Muscle layer of duodenum (tissue), 2 donors: ENCODE measurements around the gene NCOA1.

Source experiments
- H3K27ac ChIP-seq: one replicate; pipeline ENCODE4 v1.7.0; 2013; ENCODE audit warnings: mild to moderate bottlenecking, low read length
- H3K27me3 ChIP-seq: one replicate; pipeline ENCODE4 v1.7.0; 2013; ENCODE audit warnings: low read depth, mild to moderate bottlenecking, control low read depth, low read length
- H3K36me3 ChIP-seq, 2 donors: one replicate each; pipeline ENCODE4 v1.7.0; 2013; ENCODE audit warnings: low read length in 2 of 2, control low read depth in 1 of 2, mild to moderate bottlenecking in 1 of 2; ENCODE audit not compliant: insufficient read depth in 2 of 2, control insufficient read depth in 1 of 2
- H3K4me1 ChIP-seq, 2 donors: one replicate each; pipeline ENCODE4 v1.7.0; 2013; ENCODE audit warnings: low read length in 2 of 2, mild to moderate bottlenecking in 2 of 2, control low read depth in 1 of 2, moderate library complexity in 1 of 2; ENCODE audit not compliant: insufficient read depth in 2 of 2, control insufficient read depth in 1 of 2
- H3K4me3 ChIP-seq, 2 donors: one replicate each; pipeline ENCODE4 v1.7.0; 2013; ENCODE audit warnings: low read length in 2 of 2, low read depth in 1 of 2, mild to moderate bottlenecking in 1 of 2
- H3K9me3 ChIP-seq, 2 donors: one replicate each; pipeline ENCODE4 v1.7.0; 2013; ENCODE audit warnings: low read length in 2 of 2, control low read depth in 1 of 2, mild to moderate bottlenecking in 1 of 2; ENCODE audit not compliant: control insufficient read depth in 1 of 2
- donor health status: healthy.

The NCOA1 gene

DNA sequence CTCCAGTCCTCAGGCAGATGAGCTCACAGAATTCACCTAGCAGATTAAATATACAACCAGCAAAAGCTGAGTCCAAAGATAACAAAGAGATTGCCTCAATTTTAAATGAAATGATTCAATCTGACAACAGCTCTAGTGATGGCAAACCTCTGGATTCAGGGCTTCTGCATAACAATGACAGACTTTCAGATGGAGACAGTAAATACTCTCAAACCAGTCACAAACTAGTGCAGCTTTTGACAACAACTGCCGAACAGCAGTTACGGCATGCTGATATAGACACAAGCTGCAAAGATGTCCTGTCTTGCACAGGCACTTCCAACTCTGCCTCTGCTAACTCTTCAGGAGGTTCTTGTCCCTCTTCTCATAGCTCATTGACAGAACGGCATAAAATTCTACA lies 216.1 kb downstream of the NCOA1 start:
- no peaks in the 10 kb centered on the region for H3K27me3 ChIP-seq
- H3K27ac ChIP-seq: no peak overlapping the region
- H3K36me3 ChIP-seq: peaks cover 21 to 32% of the 10 kb centered on the region in 2 donors
- H3K4me3 ChIP-seq: no peak overlapping the region
- no peaks in the 10 kb centered on the region for H3K9me3 ChIP-seq
- H3K4me1 ChIP-seq: peaks cover 0 to 1% of the 10 kb centered on the region in 2 donors

DNA sequence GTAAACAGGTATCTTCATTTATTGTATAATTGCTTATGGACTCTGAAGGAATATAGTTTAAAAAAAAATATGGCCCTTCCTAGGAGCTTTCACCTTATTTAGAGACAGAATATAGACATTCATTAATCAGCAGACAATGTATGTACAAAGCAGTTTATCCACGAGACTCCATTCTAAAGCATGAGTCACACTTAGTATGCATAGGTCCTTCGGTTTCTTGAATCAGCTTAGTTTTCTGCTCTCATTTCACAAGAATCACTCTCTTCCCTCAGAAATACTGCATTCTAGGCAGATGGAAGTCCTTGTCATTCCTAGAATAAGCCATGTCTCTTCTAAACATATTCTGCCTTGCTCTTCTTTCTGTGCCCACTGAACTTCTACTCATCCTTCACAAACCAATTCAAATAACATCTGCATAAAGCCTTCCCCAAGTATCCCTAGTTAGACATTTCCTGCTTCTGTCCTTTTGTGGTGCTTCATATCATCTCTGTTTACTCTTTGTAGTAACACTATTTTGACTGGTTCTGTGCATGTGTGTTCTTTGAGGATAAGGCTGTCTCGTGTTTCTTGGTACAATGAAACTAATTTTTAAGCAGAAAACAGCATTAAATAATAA lies 217.6 kb downstream of the NCOA1 start:
- Histone ChIP-seq H3K27me3 (no peaks in the 10 kb centered on the region), H3K9me3 (no peaks in the 10 kb centered on the region), H3K4me3 (no peak overlapping the region), H3K4me1 (no peaks in the 10 kb centered on the region), H3K36me3 (peaks cover 32 to 35% of the 10 kb centered on the region in 2 donors), H3K27ac (no peak overlapping the region)

DNA sequence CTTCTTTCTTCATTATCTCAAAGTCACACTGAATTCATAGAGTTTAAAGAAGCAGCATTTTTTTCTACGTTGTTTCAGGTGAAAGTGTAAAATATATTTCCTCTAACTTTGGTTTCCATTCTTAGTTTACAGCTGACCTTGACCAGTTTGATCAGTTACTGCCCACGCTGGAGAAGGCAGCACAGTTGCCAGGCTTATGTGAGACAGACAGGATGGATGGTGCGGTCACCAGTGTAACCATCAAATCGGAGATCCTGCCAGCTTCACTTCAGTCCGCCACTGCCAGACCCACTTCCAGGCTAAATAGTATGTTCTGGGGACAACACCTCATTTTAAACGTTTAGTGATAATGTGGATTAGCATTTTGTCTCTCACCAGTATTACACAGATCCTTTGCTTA lies 219.8 kb downstream of the NCOA1 start:
- Histone ChIP-seq H3K4me1 (no peaks in the 10 kb centered on the region), H3K9me3 (no peaks in the 10 kb centered on the region), H3K27ac (no peak overlapping the region), H3K36me3 (peaks cover 35 to 38% of the 10 kb centered on the region in 2 donors), H3K27me3 (no peaks in the 10 kb centered on the region), H3K4me3 (no peak overlapping the region)

DNA sequence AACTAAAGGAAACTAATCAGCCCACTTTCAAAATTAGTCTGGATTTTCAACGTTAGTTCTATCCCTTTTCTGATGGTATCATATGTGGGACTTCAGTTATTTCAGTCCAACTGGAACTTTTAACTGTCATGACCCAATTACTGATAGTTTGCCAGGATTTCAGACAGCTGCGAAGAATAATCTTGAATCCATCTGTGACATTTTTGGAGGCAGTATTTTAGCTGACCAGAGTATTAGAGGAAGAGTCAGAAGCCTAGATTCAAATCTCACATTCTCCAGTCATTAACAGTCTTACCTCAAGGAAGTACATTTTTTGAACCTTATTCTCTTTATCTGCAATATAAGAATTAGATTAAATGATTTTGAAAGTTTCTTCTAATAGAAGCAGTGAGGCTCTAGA lies 220.8 kb downstream of the NCOA1 start:
- H3K9me3 ChIP-seq: no peaks in the 10 kb centered on the region
- no peaks in the 10 kb centered on the region for H3K27me3 ChIP-seq
- H3K27ac ChIP-seq: no peak overlapping the region
- H3K4me1 ChIP-seq: no peaks in the 10 kb centered on the region
- H3K36me3 ChIP-seq: peaks cover 29 to 34% of the 10 kb centered on the region in 2 donors
- no peak overlapping the region for H3K4me3 ChIP-seq

DNA sequence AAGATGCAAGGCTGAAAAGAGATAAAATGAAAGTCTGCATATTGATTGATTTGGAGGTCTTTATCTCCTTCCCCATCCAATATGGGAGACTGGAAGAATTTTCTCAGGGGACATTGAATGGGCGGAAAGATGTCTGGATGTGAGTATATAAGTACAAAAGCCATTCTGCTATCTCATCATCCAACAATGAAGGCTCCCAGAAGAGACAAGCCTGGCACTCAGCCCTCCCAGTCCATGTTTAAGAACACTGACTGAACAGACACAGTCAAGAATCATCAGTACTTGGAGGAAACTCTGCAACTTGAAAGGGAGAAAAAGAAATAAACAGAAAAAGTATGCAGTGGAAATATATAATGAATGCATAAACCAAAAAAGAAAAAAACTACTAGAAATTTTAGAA lies 221.2 kb downstream of the NCOA1 start:
- Histone ChIP-seq H3K4me1 (no peaks in the 10 kb centered on the region), H3K9me3 (no peaks in the 10 kb centered on the region), H3K4me3 (no peak overlapping the region), H3K36me3 (peaks cover 25 to 29% of the 10 kb centered on the region in 2 donors), H3K27me3 (no peaks in the 10 kb centered on the region), H3K27ac (no peak overlapping the region)

DNA sequence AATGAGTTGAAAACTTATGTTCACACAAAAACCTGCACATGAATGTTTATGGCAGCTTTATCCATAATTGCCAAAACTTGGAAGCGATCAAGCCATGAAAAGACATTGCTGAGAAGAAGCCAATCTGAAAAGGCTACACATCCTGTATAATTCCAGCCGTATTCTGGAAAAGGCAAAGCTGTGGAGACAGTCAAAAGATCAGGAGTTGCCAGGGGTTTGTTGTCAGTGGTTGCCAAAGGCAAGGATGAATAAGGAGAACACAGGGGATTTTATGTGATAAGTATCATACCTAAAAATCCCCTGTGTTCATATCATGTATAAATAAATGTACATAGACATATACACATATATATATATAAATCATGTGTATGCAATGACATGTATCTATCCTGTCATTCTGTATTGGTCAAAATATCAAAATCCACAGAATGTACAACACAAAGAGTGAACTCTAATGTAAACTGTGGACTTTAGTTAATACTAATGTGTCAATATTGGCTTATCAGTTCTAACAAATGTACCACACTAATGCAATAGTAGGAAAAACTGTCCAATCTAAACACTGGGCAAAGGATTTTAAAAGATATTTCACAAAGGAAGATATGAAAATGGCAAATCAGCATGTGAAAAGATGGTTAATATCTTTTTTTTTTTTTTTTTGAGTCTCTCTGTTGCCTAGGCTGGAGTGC lies 226.4 kb downstream of the NCOA1 start:
- Histone ChIP-seq H3K36me3 (peaks cover 4 to 18% of the 10 kb centered on the region in 2 donors), H3K4me1 (peaks cover 9 to 13% of the 10 kb centered on the region in 2 donors), H3K9me3 (no peaks in the 10 kb centered on the region), H3K27ac (no peak overlapping the region), H3K4me3 (no peak overlapping the region), H3K27me3 (no peaks in the 10 kb centered on the region)

DNA sequence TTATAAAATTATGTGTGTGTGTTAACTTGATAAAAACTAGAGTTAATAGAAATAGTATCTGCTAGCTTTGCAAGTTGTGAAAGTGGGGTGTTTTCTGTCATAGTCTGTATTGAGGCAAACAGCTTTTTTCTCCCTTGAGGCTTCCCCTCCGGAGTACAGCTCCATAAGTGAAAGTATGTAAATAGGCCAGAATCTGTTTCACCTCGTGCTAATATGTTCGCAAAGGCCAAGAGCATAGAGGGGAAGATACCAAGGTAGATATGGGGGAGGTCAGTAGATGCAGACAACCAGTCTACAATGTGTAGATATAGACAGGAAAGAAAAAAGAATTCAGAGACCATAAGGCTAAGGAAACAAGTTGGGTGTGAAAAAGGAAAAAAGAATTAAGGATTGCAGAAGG lies 229.3 kb downstream of the NCOA1 start:
- Histone ChIP-seq H3K9me3 (no peaks in the 10 kb centered on the region), H3K36me3 (peaks cover 0 to 6% of the 10 kb centered on the region in 2 donors), H3K4me3 (no peak overlapping the region), H3K4me1 (peaks cover 9 to 17% of the 10 kb centered on the region in 2 donors), H3K27ac (no peak overlapping the region), H3K27me3 (no peaks in the 10 kb centered on the region)

DNA sequence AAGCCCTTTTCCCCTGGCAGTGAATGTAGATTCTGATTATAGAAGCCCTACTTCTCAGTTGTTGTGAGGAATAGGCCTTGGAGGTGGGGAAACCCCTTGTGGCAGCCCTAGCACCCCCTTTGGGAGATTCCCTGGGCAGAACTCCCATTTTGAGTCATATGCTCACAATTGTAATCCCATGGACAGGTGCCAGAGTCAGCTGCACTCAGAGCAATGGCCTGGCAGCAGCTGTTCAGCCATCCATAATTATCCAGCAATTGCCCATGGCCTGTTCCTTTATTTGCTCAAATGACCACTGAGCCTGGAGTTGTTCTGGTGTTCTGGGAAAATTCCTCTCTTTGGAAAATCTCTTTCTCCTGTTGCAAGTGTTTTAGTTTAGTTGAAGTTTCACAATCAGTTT lies 230.4 kb downstream of the NCOA1 start:
- H3K27ac ChIP-seq: peak overlapping the region; percentile 7

DNA sequence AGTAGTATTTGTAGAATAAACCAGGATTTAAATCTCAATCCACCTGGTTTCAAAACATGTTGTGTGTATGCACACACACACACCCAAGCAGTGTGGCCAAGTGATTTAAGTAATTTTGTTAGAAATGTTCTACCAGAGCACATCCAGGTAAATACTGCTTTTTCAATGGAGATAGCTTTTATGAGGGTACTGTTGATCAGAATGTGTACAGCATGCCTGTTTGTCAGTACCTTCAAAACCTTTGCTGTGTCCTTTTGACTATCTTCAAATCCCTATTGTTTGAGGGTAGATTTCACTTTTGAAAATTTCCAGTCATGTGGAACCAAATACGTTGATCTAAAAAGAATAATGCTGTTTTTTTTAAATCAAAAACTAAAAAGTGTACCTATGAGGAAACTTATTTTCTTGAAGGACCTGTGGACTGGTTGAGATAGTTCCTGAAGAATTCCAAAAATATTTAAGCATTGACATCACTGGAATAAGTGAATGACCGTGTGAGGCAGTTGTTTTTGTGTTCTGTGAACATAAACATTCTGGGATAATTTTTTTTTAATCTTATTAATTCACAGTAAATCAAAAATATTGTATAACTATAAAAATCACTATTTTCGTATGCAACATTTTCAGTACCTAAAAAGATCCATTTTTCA lies 231.2 kb downstream of the NCOA1 start:
- H3K27ac ChIP-seq: peak overlapping the region; percentile 7
- H3K4me3 ChIP-seq: no peak overlapping the region
- H3K9me3 ChIP-seq: no peaks in the 10 kb centered on the region
- H3K4me1 ChIP-seq: peaks cover 9 to 17% of the 10 kb centered on the region in 2 donors
- no peaks in the 10 kb centered on the region for H3K27me3 ChIP-seq
- peaks cover 3 to 6% of the 10 kb centered on the region in 2 donors for H3K36me3 ChIP-seq

More for the DNA sequence above, 230.4 kb downstream of the NCOA1 start:
- Histone ChIP-seq H3K27me3 (no peaks in the 10 kb centered on the region), H3K4me3 (no peak overlapping the region), H3K9me3 (no peaks in the 10 kb centered on the region), H3K4me1 (peaks cover 9 to 17% of the 10 kb centered on the region in 2 donors), H3K36me3 (peaks cover 0 to 6% of the 10 kb centered on the region in 2 donors)

DNA sequence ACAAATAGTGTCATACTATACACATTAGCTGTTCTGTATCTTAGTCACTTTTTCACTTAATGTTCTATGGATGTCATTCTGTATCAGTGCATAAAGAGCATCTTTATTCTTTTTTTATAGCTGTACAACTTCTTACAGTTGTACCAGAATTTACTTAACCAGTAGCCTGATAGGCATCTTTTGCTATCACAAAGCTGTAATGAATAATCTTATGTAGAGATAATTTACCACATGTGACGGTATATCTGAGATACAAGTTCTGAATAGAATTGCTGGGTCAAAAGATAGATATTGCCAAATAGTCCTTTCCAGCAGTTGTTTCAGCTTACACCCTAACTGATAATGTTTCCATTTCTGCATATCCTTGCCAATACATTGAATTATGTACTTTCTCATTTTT lies 232.1 kb downstream of the NCOA1 start:
- H3K27me3 ChIP-seq: no peaks in the 10 kb centered on the region
- no peak overlapping the region for H3K4me3 ChIP-seq
- H3K4me1 ChIP-seq: peaks cover 9 to 17% of the 10 kb centered on the region in 2 donors
- H3K36me3 ChIP-seq: peaks cover 3 to 5% of the 10 kb centered on the region in 2 donors
- no peak overlapping the region for H3K27ac ChIP-seq
- H3K9me3 ChIP-seq: no peaks in the 10 kb centered on the region

DNA sequence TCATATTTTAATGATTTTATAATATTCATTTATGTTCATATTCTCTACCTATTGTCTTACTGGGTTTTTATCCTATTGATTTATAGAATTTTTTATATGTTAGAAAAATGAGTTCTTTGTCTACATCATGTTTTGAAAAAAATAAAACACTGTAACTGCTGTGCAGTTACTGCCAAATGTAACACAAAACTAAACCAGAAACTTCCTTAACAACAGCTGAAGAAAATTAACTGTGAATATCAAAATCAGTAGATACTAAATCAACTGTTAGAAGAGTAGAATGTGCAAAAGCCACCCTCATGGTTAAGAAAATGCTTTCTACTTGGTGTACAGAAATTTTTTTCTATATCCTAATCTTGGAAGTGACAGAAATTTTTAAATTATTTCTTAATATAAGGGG lies 232.6 kb downstream of the NCOA1 start:
- Histone ChIP-seq H3K4me1 (peaks cover 9 to 17% of the 10 kb centered on the region in 2 donors), H3K27me3 (no peaks in the 10 kb centered on the region), H3K9me3 (no peaks in the 10 kb centered on the region), H3K4me3 (no peak overlapping the region), H3K27ac (no peak overlapping the region), H3K36me3 (peaks cover under 1 to 5% of the 10 kb centered on the region in 2 donors)
